ENCODE data around the gene CYSRT1.

The CYSRT1 gene

DNA sequence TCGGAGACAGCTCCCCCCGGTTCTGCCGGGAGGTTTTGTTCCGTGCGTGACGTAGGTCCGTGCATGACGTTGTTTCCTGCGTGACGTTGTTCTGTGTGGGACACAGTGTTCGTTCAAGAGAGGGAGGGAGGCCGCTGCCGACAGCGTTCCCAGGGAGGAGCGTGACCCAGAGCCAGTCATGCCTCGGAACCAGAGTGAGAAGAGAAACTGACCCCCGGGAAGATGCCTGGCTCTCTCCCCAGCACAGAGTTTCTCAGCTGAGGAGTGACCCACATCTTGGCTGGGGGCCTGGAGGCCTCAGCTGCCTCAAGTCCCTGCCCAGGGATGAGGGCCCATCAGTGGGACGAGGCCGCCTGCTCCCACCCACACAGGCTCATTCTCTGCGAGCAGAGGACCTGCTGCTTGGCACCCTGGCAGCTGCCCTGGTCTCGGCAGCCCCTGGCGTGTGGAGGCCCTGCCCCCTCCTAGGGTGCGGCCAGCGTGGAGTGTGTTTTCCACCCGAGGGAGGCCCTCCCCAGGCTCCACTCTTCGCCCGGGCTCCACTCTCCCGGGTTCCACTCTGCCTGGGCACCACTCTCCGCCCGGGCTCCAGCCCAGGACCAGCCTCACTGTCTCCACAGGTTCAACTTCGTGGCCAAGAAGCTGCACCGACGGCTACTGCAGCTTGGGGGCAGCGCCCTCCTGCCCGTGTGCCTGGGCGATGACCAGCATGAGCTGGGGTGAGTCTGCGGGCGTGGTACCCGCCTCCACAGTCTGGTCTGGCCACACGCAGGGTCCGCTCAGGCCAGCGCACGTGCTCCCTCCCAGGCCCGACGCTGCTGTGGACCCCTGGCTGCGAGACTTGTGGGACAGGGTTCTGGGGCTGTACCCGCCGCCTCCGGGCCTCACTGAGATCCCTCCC, 11.6 kb upstream of the CYSRT1 start:
- peak; percentile 11 for DNase-seq

DNA sequence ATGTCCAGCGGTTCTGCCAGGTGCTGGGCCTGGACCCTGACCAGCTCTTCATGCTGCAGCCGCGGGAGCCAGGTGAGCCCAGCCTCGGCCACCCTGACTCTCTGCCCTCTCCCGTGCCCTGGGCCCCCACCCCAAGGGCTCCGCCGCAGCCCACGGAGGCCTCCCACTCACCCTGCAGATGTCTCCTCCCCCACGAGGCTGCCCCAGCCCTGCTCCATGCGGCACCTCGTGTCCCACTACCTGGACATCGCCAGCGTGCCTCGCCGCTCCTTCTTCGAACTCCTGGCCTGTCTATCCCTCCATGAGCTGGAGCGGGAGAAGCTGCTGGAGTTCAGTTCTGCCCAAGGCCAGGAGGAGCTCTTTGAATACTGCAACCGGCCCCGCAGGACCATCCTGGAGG, 10.4 kb upstream of the CYSRT1 start:
- DNase-seq, result no peak

DNA sequence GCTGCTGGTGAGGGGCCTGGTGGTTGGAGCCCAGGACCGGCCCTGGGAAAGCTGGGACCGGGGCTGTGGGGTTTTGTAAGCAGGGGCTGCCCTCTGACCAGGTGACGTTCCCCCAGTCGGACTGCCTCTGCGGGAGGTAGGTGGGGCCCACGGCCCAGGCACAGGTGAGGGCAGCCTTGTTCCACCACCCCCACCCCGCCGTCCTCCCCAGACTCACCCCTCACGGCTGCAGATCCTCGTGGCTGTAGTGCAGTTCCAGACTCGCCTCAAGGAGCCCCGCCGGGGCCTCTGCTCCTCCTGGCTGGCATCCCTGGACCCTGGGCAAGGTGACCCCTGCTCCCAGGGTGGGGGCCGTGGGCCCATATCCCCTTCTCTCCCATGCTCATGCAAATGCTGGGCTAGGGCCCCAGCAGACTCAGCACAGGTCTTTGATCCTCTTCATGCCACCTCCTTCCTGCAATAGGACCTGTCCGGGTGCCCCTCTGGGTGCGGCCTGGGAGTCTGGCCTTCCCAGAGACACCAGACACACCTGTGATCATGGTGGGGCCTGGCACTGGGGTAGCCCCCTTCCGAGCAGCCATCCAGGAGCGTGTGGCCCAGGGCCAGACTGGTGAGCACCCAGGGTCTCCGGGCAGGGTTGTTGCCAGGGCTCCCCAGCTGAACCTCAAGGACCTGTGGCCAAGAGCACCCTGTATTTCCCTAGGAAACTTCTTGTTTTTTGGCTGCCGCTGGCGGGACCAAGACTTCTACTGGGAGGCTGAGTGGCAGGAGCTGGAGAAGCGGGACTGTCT, 9.6 kb upstream of the CYSRT1 start:
- DNase-seq, result no peak

DNA sequence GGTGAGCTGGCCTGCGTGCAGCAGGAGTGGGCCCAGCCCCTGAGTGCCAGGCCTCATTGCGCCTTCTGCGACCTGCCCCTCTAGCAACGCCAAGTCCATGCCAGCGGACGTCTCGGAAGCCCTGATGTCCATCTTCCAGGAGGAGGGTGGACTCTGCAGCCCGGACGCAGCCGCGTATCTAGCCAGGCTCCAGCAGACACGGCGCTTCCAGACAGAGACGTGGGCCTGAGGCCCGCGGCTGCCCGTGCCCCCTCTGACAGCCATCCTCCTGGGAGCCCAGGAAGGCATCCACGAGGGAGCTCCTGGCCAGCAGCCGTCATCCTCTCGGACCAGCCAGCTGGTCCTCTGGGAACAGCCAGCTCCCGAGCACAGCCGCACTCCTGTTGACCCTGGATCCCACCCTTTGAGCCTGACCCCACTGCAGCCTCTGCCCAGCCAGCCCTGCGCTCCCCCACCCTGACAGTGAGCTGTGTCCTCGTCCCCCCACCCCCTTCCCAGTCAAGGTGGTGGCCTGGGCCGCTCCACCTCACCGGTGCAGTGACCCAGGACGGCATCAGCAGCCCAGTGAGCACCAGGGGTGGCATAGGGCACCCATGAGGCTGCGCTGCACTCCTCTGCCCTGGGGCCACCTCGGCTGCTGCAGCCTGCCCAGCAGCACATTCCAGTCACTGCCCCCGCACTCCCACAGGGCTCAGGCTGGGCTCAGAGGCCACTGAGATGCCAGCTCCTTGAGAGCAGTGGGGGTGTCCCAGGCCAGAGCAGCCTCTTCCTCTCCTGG, 8.6 kb upstream of the CYSRT1 start:
- no peak for DNase-seq

DNA sequence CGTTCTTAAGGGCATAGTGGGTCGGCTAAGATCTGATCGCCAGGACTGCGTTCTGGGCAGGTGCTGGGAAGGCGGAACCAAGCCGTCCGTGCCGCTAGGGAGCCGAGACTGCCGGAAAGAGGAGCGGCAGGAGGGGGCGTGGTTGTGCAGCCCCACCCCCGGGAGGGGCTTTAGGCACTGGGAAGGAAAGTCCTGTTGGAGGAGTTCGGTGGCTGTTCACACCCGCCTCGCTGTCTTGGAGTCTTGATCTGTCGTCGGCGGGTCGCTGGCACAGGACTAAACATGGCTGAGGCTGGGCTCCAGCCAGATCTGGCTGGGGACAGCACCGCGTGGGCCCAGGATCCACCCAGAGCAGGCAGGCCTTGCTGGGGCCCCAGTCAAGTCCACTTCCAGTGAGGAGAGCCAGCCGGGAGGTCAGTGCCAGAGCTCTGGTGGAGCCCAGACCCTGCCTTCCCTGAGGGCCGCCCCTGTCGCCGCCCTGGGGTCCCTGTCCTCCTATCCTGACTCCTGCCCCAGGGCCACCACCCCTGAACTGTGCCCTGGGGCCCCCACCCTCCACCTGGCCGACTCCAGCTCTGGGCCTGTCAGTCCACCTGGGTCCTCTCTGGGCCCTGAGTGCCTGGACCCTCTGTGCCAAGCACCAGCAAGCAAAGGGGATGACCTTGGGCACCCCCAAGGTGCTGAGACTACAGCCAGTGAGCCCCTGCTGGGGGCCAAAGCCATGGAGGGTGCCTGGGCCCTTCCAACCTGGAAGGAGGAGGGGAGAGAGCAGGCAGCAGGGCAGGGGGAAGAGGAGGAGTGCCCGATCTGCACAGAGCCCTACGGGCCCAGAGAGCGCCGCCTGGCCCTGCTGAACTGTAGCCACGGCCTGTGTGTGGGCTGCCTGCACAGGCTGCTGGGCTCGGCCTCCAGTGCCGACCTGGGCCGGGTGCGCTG, 7.4 kb upstream of the CYSRT1 start:
- peak; percentile 64 for DNase-seq

DNA sequence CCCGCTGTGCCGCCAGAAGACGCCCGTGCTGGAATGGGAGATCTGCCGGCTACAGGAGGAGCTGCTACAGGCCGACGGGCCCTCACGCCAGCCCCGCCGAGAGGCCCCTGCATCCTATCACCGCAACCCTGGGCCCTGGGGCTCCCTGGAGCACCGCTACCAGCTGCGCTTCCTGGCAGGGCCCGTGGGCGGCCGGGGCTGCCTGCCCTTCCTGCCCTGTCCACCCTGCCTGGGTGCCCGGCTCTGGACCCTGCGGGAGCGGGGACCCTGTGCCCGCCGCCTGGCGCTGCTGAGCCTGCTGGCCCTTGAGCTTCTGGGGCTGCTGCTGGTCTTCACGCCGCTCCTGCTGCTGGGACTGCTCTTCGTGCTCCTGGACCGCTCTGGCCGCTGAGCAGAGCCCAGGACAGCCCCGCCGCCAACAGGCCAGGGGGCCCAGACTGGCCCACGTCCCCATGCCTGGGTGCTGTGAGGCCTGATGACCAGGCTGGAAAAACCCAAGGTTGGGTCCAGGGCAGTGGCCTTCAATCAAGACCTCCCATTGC, 6.7 kb upstream of the CYSRT1 start:
- DNase-seq, result no peak

DNA sequence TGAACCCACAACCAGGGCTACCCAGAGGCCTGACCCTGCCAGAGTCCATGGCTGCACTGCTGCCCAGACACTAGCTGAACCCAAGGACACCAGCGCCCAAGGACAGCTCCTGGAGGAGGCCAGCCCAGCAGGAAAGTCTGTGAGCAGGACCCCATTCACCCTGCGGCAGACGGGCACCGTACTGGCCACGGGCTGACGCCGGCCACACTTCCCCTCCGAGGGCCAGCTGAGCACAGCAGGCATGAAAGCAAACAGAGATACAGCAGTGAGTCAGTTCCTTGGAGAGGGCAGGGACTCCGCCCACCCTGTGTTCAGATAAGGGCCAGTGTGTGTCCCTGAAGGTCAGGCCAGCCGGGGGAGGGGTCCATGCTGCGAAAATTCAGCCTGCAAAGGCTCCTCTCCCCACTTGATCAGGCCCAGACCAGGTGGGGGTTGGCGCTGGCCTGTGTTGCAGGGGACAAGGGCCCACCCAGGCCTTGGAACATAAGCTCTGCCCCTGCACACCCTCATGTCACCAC, 6.2 kb upstream of the CYSRT1 start:
- no peak for DNase-seq

DNA sequence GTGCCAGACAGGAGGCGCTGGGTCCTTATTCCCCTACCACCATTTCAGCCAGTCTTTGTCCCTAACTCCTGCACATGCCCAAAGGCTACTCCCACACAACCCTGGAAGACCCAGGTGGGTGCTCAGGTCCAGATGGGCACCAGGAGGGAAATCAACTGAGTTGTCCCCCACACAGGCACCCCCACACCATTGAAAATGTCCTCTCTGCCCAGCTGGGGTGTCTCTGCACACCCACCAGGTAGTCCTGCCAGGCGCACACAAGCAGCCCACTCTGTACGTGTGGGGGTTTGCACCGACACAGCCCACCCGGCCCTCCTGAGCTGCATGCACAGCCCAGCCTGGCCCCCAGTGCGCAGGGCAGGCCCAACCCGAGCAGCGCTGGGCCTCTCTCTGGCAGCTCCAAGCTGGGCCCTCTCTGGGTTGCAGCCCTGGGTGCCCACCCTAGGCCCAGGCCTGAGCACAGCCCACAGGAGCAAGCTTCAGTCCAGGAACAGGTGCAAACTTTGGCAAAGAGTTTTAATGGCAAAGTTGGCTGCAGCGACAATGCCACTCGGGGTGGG, 5.1 kb upstream of the CYSRT1 start:
- no peak for DNase-seq

DNA sequence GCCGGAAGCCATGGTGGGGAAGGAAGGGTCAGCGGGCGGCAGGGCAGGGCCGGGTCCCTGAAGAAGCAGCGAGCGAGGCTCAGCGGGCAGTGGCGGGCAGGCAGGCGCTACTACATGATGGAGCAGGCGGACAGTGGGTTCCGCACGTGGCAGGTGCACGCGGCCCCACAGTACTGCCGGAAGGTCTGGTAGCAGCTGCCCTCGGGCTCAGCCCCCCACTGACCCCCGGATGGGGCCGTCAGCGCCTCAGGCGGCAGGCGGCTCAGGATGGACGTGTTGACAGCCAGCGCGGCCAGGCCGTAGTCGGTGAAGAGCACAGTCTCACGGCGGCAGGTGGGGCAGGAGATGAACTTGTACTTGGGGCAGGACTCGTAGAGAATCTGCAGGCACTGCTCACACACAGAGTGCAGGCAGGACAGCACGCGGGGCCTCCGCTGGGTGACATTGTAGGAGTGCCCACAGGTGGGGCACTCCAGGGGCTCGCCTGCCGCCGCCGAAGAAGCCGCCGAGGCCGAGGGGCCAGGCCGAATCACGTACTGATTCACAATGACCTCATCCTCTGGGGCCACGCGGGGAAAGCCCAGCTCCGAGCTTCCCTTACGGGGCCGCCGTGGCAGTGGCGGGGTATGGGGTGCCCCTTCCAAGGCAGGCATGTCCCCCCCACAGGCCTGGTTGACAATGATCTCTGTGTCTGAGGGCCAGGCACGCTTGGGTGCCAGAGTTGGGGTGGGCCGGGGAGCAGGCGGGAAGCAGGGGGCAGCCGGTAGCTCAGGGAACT, 4.5 kb upstream of the CYSRT1 start:
- DNase-seq, result no peak

DNA sequence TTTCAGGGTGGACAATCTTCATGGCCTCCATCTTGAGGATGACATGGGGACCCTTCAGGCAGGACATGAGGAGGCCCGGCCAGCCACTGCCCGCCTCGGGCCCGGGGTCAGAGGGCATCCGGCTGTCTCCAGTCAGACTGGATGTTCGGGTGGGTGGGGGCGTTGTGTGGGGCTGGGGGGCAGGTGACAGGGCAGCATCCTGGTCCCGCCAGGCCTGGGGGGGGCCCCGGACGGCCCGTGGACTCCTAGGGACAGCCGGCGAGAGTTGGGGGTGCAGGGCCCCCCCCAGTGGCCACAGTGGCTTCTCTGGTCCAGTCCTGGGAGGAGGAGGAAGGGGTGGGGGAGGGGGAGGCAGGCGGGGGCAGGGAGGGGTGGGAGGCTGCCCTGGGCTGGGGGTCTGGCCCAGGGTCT, 3.9 kb upstream of the CYSRT1 start:
- no peak for DNase-seq

DNA sequence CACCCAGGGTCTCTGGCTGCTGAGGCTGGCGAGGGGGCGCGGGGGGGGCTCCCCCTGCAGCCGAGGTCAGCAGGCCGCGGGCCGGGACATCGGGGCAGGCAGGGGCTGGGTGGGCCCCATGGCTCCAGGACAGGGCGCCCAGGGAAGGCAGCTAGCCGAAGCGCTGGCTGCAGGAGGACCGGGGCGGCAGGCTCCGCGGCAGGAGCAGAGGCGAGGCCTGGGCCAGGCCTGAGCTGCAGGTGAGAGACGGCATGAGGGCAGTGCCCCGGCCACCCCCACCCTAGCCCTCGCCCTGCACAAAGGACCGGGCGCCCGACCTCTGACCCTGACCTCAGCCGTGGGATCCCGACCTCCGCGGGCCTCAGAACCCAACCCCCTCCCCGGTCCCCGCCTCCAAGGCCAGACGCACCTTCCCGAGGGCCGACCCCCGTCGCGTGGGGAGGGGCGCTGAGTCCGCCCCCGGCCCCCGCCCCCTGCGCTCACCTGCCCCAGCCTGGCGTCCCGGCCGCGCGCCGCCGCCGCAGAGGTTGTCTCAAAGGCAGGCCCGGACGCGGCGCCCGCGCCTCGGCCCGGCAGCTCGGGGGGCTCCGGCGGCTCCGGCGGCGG, 3.4 kb upstream of the CYSRT1 start:
- DNase-seq, result no peak

DNA sequence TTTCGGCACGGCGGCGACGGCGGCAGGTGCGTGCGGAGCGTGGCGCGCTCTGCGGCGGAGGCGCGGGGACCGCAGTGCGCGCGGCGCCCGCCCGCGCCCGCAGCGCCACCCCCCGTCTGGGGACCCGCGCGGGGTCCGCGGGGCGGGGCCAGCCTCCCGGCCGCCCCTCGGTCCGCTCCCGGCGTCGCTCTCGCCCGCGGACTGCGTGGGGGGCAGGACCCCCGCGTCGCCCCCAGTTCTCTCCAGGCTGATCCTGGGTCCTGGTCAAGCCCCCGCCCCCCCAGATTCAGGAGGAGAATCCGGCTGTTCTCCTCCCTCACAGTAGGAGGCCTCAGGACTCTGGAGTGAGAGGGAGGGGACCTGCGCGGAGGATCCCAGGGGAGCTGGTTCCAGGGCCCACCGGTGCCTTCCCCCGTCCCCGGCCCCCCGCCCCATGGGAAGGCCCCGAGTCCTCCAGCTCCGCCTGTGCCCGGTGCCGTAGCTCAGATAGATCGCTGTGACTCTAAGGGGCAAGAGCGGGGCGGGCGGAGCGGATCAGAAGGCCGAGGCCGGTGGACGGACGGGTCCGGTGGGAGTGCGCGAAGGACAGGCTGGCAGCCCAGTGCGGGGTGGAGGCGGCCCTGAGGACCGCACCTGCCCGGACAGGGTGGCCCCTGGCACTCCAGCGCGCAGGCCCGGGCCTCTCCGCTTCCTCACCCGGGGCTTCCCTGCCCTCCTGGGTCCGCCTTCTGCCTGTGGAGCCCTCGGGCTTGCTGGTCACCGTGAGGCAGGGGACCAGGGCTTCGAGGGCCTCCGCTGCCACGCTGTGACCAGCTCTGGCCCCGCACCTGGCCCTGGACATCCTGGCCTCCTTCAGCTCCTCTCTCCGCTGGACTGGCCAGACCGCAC, 2.5 kb upstream of the CYSRT1 start, which contains the start of gene RNF208:
RNF208 (minus strand) TSS at position 51 of the 888 bp plus-strand sequence. CDS start 1,028 bp downstream, outside the sequence.
- DNase-seq, result no peak

DNA sequence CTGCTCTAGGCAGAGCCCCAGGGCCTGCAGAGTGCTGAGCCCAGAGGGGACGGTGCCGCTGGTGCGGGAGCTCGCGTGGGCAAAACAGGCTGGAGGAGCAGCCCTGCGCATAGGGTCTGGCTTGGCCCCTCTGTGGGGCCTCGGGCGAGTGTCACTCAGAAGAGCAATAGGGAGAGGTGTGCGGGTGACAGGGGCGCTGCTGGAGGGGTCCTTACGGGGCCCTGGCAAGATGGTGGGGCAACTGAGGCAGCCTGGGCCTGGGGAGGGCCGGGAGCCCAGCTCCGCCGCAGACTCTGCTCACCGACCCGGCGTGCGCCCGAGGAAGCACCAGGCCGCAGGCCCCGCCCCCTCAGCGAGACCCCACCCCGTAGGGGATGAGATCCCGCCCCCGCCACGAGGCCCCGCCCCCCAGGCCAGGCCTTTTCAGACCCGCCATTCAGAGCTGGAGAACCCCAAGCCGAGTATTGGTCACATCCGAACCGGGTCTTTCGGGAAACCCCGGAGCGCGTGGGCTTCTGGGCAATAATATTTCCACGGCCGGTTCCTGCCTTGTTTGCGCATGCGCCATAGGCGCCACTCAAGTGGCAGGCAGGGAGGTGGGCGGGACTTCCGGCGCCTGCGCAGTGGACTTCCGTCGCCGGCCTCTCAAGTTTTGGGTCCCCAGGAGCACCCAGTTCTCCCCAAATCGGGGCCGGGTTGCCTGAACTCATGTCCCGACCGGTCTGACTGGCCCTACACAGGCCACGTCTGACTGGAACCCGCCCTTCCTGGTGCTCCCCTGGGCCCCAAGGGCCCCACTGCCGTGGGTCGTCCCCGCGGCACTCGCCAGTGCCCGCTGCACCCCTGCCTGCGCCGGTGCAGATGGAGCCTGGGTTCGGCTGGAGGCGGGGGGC, 1.6 kb upstream of the CYSRT1 start:
- DNase-seq, result peak; percentile 91

DNA sequence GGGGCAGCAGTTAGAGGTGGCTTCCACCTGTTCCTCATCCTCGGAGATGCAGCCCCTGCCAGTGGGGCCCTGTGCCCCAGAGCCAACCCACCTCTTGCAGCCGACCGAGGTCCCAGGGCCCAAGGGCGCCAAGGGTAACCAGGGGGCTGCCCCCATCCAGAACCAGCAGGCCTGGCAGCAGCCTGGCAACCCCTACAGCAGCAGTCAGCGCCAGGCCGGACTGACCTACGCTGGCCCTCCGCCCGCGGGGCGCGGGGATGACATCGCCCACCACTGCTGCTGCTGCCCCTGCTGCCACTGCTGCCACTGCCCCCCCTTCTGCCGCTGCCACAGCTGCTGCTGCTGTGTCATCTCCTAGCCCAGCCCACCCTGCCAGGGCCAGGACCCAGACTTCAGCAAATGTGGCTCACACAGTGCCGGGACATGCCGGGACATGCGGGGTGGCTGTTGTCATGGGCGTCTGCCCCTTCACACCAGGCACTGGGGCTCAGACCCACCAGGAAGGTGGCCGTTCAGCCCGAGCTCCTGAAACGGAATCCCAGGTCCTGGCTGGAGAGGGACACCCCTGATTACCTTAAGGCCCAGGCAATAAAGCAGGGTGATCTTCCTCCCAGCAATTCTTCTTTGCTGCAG, 841 bp downstream of the CYSRT1 start:
- no peak for DNase-seq

DNA sequence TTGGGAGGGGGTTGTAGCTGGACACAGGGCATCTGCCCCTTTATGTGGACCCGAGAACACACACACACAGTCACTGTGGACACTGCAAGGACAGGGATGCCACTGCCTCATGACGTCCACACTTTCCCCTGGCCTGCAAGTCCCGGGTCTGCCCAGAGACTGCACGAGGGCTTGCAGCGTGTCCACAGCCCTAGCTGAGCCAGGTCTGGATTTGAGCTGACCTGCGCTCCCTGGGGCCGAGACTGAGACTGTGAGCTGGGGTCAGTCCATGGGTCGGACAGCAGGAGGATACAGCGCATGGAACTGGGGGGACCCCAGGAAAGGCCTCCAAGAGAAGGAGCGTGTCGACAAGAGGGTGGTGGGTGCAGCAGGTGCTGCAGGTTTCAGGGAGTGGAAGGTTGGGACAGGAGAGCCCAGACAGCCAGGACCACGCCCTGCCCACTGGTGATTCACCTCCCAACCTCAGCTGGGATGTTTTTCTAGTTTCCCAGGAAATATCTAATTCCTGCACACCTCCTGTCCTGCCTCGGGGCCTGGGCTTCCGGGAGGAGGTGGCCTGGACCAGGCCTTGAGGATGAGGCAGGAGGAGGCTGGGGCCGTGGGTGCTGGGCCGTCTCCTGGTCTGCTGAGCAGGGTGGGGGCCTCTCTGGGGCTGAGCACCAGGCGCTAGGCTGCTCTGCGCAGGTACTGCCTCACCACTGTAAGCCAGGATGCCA, 1.5 kb downstream of the CYSRT1 start:
- DNase-seq, result no peak

DNA sequence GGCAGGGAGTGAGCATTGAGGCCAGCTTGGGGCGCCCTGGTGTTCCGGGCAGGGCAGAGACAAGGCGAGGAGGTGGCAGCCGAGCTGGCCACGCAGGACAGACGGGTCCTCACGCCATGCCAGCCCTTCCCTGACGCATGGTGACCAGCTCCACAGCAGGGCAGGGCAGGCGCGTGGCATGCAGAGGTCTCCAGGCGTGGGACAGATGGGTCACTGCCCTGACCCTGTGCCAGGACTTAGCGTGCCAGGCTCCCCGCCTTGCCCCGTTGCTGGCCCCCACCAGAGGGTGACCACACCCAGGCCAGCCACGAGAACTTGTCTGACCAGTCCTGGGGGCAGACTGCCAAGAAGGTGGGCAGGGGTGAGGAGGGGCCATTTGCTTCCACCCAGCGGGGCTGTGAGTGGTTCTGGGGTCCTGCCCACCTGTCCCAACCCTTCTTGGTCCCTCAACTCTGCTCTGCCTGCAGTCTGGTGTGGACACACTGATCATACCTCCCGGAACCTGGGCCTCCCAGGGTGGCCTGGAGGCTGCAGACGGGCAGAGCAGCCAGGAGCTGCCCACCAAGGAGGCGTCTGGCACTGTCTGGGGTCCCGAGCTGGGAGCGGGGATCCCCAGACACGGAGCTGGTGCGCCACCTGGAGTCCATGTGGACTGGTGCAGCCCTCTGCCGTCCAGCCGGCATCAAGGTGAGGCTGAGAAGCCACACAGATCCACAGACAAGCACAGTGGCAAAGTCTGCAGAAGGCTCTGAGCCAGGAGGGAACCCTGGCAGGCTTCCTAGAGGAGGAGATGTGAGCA, 2.3 kb downstream of the CYSRT1 start, which contains the start of gene RNF224:
RNF224 (plus strand) TSS at position 449 of the 799 bp plus-strand sequence. CDS start 834 bp downstream, outside the sequence.
- peak; percentile 54 for DNase-seq
